Measurements from ENCODE around the gene CASK.

CASK gene

GRCh38 chrX:41475191-41475590 lies 448.2 kb downstream of the CASK start:
- peak in 5 of 58 donors; percentile 2 to 57 (median 19) for DNase-seq

- no peak for DNase-seq
These were observed 448.6 kb downstream of the CASK start for GRCh38 chrX:41474726-41475100.

- DNase-seq, result no peak
These were observed 449.2 kb downstream of the CASK start for GRCh38 chrX:41473936-41474725.

GRCh38 chrX:41472231-41472815 lies 451.0 kb downstream of the CASK start:
- DNase-seq, result no peak

GRCh38 chrX:41471786-41472185 lies 451.6 kb downstream of the CASK start:
- DNase-seq, result no peak

GRCh38 chrX:41470706-41471105 lies 452.6 kb downstream of the CASK start:
- DNase-seq, result no peak

GRCh38 chrX:41468647-41469323 lies 454.6 kb downstream of the CASK start:
- DNase-seq, result peak in 1 of 58 donors; percentile 32

Data from anterior cingulate cortex (tissue), 58 donors.